Keratinocyte (primary cell): ENCODE results near the gene FGD4. TPM values are rescaled to one million over a fixed set of nuclear protein-coding genes. Genes with fewer than 3 reads are reported as not detected.

ENCODE experiments used
- DNase-seq: peaks from one replicate; pipeline ENCODE4 v3.0.0-alpha.2; 2011; ENCODE audit warnings: low read depth, missing footprints, low spot score
- FAIRE-seq: peaks from 2 replicates; lab custom pipeline; 2011; peaks lifted over from hg19 to GRCh38; lab: Jason Lieb, UNC
- H2AFZ ChIP-seq: 2 replicates; pipeline ENCODE4 v1.6.0; 2012; ENCODE audit warnings: low read length, control low read depth, inconsistent platforms; ENCODE audit not compliant: control insufficient read depth
- H3K27ac ChIP-seq: 2 replicates; pipeline ENCODE4 v1.5.1; 2011; ENCODE audit warnings: low read length; ENCODE audit not compliant: control insufficient read depth, insufficient read depth
- H3K27me3 ChIP-seq: 3 replicates; pipeline ENCODE4 v1.6.0; 2011; ENCODE audit warnings: low read length; ENCODE audit not compliant: control insufficient read depth, insufficient read depth; ENCODE audit errors: extremely low read depth
- H3K36me3 ChIP-seq, 2 experiments: 2 replicates in 1 of 2; 3 replicates in 1 of 2; pipeline ENCODE4 v1.5.1; 2011; ENCODE audit warnings: low read length in 2 of 2, mild to moderate bottlenecking in 1 of 2; ENCODE audit not compliant: control insufficient read depth in 2 of 2, insufficient read depth in 2 of 2; ENCODE audit errors: extremely low read depth in 1 of 2
- H3K4me1 ChIP-seq: 3 replicates; pipeline ENCODE4 v1.5.1; 2011; ENCODE audit warnings: low read length; ENCODE audit not compliant: control insufficient read depth, insufficient read depth; ENCODE audit errors: extremely low read depth
- H3K4me2 ChIP-seq: 3 replicates; pipeline ENCODE4 v1.6.0; 2011; ENCODE audit warnings: low read depth, low read length; ENCODE audit not compliant: control insufficient read depth, insufficient read depth; ENCODE audit errors: extremely low read depth
- H3K4me3 ChIP-seq, 3 experiments: fragments of 200-600 bp in 1 of 3; sonication (generic) in 1 of 3; 2 replicates in 2 of 3; 3 replicates in 1 of 3; pipeline ENCODE4 v1.5.1; 2011 to 2016; ENCODE audit warnings: low read length in 3 of 3, mild to moderate bottlenecking in 3 of 3, control low read depth in 2 of 3, inconsistent platforms in 1 of 3, low read depth in 1 of 3, mixed read lengths in 1 of 3, mixed run types in 1 of 3, moderate library complexity in 1 of 3; ENCODE audit not compliant: control insufficient read depth in 2 of 3, insufficient read depth in 2 of 3; ENCODE audit errors: extremely low read depth in 1 of 3
- H3K79me2 ChIP-seq: 2 replicates; pipeline ENCODE4 v1.6.0; 2012; ENCODE audit warnings: low read length; ENCODE audit not compliant: control insufficient read depth, insufficient read depth
- H3K9ac ChIP-seq: 3 replicates; pipeline ENCODE4 v1.6.0; 2011; ENCODE audit warnings: low read length; ENCODE audit not compliant: control insufficient read depth, insufficient read depth; ENCODE audit errors: extremely low read depth
- H3K9me1 ChIP-seq: 3 replicates; pipeline ENCODE4 v1.6.0; 2011; ENCODE audit warnings: low read length; ENCODE audit not compliant: control insufficient read depth, insufficient read depth; ENCODE audit errors: extremely low read depth
- H3K9me3 ChIP-seq: 2 replicates; pipeline ENCODE4 v1.5.1; 2012; ENCODE audit warnings: low read depth, low read length; ENCODE audit not compliant: control insufficient read depth
- H4K20me1 ChIP-seq: 3 replicates; pipeline ENCODE4 v1.6.0; 2011; ENCODE audit warnings: low read length; ENCODE audit not compliant: control insufficient read depth, insufficient read depth; ENCODE audit errors: extremely low read depth
- CTCF ChIP-seq, 3 experiments: IDR thresholded peaks in 1 of 3; conservative IDR thresholded peaks in 1 of 3; optimal IDR thresholded peaks in 1 of 3; 2 replicates in 2 of 3; 3 replicates in 1 of 3; pipeline versions ENCODE3 to v1.5.1; 2011; ENCODE audit warnings: low read length in 3 of 3, mild to moderate bottlenecking in 3 of 3, moderate library complexity in 2 of 3, control low read depth in 1 of 3, inconsistent platforms in 1 of 3; ENCODE audit not compliant: insufficient read depth in 2 of 3; ENCODE audit errors: extremely low read depth in 1 of 3
- EZH2 ChIP-seq: IDR thresholded peaks from one replicate; pipeline ENCODE4 v1.6.1; 2012; ENCODE audit warnings: inconsistent platforms, mild to moderate bottlenecking, low read length, moderate library complexity
- dilution Hi-C: fragments of 300-500 bp; cut with MboI; formaldehyde crosslinking; loops from one replicate; pipeline ENCODE4 v1.7.0; 2020; ENCODE audit warnings: low sequenced_read_pairs; ENCODE audit not compliant: extremely low pct_ligation_motif_present
- polyA plus RNA-seq, 5 experiments: library from polyadenylated mRNA; depleted of rRNA in 3 of 5; stranded (reverse) in 3 of 5; stranded (forward) in 1 of 5; unstranded in 1 of 5; fragments of >200 nt; gene quantifications; 1 replicate in 1 of 5; 2 replicates in 3 of 5; 3 replicates in 1 of 5; pipeline versions ENCODE4 v1.2.1 to v1.2.3, GENCODE V29; 2011 to 2012; ENCODE audit warnings: missing spikeins in 2 of 5, low read depth in 1 of 5, low replicate concordance in 1 of 5

Gene FGD4
- polyA plus RNA-seq, 1 donor (not counting 4 experiments of a cell fraction or from before 2014, with no cell fraction given) = 10.5 TPM

GRCh38 chr12:32445356-32445755 is 46.0 kb downstream of the FGD4 start:
- Histone ChIP-seq H4K20me1 (no peaks in the 10 kb centered on the region), H3K4me3 (no peak overlapping the region), H3K27ac (peak overlapping the region; percentile 24), H3K27me3 (no peaks in the 10 kb centered on the region), H3K9me3 (no peaks in the 10 kb centered on the region), H3K9me1 (peaks cover 5% of the 10 kb centered on the region), H2AFZ (no peak overlapping the region), H3K4me2 (no peak overlapping the region), H3K36me3 (peaks cover 0 to 4% of the 10 kb centered on the region in 2 experiments), H3K9ac (no peak overlapping the region), H3K4me1 (peaks cover 63% of the 10 kb centered on the region), H3K79me2 (peaks cover 74% of the 10 kb centered on the region)
- DNase-seq (no peak), FAIRE-seq (no peak)
- dilution Hi-C loops = no loop called here
- no peak for TF ChIP-seq CTCF (optimal IDR thresholded peaks at IDR 0.05 in 1 of 3, IDR thresholded peaks at IDR 0.05 in 1 of 3, conservative IDR thresholded peaks at IDR 0.05 in 1 of 3; ENCODE audit: extremely low read depth in 1 of 3, insufficient read depth in 2 of 3, low read length in 3 of 3)
- no peak for TF ChIP-seq EZH2

GRCh38 chr12:32446316-32447119 is 47.2 kb downstream of the FGD4 start:
- Histone ChIP-seq H3K9ac (no peak overlapping the region), H3K27me3 (no peaks in the 10 kb centered on the region), H4K20me1 (no peaks in the 10 kb centered on the region), H3K4me3 (no peak overlapping the region), H3K9me3 (no peaks in the 10 kb centered on the region), H3K9me1 (peaks cover 5% of the 10 kb centered on the region), H2AFZ (no peak overlapping the region), H3K36me3 (peaks cover 0 to 4% of the 10 kb centered on the region in 2 experiments), H3K4me2 (no peak overlapping the region), H3K4me1 (peaks cover 56% of the 10 kb centered on the region), H3K27ac (no peak overlapping the region), H3K79me2 (peaks cover 71% of the 10 kb centered on the region)
- dilution Hi-C loops = no loop called here
- no peak for DNase-seq
- peak; percentile 34 for FAIRE-seq
- TF ChIP-seq EZH2 (no peak), CTCF (optimal IDR thresholded peaks at IDR 0.05 in 1 of 3, IDR thresholded peaks at IDR 0.05 in 1 of 3, conservative IDR thresholded peaks at IDR 0.05 in 1 of 3; ENCODE audit: extremely low read depth in 1 of 3, insufficient read depth in 2 of 3, low read length in 3 of 3) (no peak)
